Omental fat pad (tissue), 4 donors: ENCODE results near the gene CYBRD1. TPM values are rescaled to one million over a fixed set of nuclear protein-coding genes. Genes with fewer than 3 reads are reported as not detected.

ENCODE experiments used
- ATAC-seq: fragments of 150-250 bp; one replicate; pipeline ENCODE4 v1.9.1; 2016; ENCODE audit warnings: mild to moderate bottlenecking, moderate library complexity; ENCODE audit not compliant: low FRiP score
- DNase-seq: peaks from one replicate; pipeline ENCODE4 v3.0.0-alpha.2; 2019; ENCODE audit warnings: low spot score
- CTCF ChIP-seq, 3 donors: fragments of 450-650 bp; IDR thresholded peaks; one replicate each; pipeline ENCODE4 v1.5.1; 2016 to 2017; ENCODE audit warnings: antibody characterized with exemption in 3 of 3, mild to moderate bottlenecking in 3 of 3, moderate library complexity in 2 of 3
- total RNA-seq, 4 donors: library from RNA; depleted of rRNA; stranded (reverse); fragments of >200 nt; gene quantifications; one replicate each; pipeline ENCODE4 v1.1.0, GENCODE V29; 2016

The CYBRD1 gene
- total RNA-seq, 4 donors from 2014 or later: 296 to 494 (median 360) TPM

- DNase-seq: no peak
Observed at GRCh38 chr2:171564463-171564862, 42.2 kb downstream of the CYBRD1 start.

GRCh38 chr2:171566057-171566456, 43.8 kb downstream of the CYBRD1 start:
- ATAC-seq: no peak
- no peak for TF ChIP-seq CTCF (IDR thresholded peaks at IDR 0.05)
- no peak for DNase-seq

More at GRCh38 chr2:171564463-171564862, 42.2 kb downstream of the CYBRD1 start:
- no peak for ATAC-seq
- no peak for TF ChIP-seq CTCF (IDR thresholded peaks at IDR 0.05)

GRCh38 chr2:171566753-171567152, 44.5 kb downstream of the CYBRD1 start:
- TF ChIP-seq CTCF (IDR thresholded peaks at IDR 0.05): no peak
- DNase-seq: no peak

GRCh38 chr2:171568089-171568488, 45.8 kb downstream of the CYBRD1 start:
- DNase-seq (no peak), ATAC-seq (no peak)
- no peak for TF ChIP-seq CTCF (IDR thresholded peaks at IDR 0.05)

More at GRCh38 chr2:171566753-171567152, 44.5 kb downstream of the CYBRD1 start:
- ATAC-seq: no peak

GRCh38 chr2:171571721-171572120, 49.4 kb downstream of the CYBRD1 start:
- ATAC-seq: no peak
- DNase-seq: no peak
- no peak for TF ChIP-seq CTCF (IDR thresholded peaks at IDR 0.05)

GRCh38 chr2:171574149-171574795, 52.0 kb downstream of the CYBRD1 start:
- TF ChIP-seq CTCF (IDR thresholded peaks at IDR 0.05): peak in 2 of 3 donors; percentile 35 to 68
- ATAC-seq (peak; percentile 89), DNase-seq (peak; percentile 42)

GRCh38 chr2:171575606-171576005, 53.3 kb downstream of the CYBRD1 start:
- no peak for DNase-seq
- TF ChIP-seq CTCF (IDR thresholded peaks at IDR 0.05): no peak
- ATAC-seq: no peak
